Measurements from ENCODE around the gene AP4B1. TPM values are rescaled to one million over a fixed set of nuclear protein-coding genes. Genes with fewer than 3 reads are reported as not detected.
A peak's percentile ranks its signal among the peaks of the same experiment; 100 is the strongest.
"Not testable (repeated sequence)": the region's sequence is repeated elsewhere in the genome, so short reads cannot be mapped to it uniquely, and the experiment has no call there.

AP4B1 gene
- total RNA-seq, 3 donors from 2014 or later: 10.8 to 18.1 (median 14.9) TPM

DNA sequence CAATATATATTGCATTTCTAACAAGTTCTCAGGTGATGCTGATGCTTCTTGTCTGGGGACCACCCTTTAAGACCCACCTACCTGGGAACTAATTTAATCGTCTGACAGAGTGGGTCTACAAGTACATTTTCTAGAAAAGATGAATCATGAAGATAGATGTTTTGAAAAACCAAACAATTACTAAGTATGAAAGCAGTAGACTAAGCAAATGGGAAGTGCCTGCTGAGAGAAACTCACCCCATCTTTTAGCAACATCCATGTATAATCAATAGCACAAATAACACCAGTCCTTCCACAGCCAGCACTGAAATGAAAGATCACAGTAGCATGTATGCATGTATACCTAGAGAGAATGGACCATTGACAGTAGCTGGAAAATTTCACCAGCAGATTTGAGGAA is 50.4 kb downstream of the AP4B1 start:
- H3K4me1 ChIP-seq: no peaks in the 10 kb centered on the region
- H3K27ac ChIP-seq: no peak overlapping the region
- no peaks in the 10 kb centered on the region for H3K9me3 ChIP-seq
- no peak for DNase-seq (ENCODE audit: low spot score in 2 of 2)
- no peaks in the 10 kb centered on the region for H3K36me3 ChIP-seq
- intact Hi-C loops (cut with DNase I; ENCODE audit: low total_unique reads): loop anchor here (5.0 kb wide), 1 partner anchor 503 kb away; no protein-coding TSS in a partner anchor
- TF ChIP-seq, protein P1, sequence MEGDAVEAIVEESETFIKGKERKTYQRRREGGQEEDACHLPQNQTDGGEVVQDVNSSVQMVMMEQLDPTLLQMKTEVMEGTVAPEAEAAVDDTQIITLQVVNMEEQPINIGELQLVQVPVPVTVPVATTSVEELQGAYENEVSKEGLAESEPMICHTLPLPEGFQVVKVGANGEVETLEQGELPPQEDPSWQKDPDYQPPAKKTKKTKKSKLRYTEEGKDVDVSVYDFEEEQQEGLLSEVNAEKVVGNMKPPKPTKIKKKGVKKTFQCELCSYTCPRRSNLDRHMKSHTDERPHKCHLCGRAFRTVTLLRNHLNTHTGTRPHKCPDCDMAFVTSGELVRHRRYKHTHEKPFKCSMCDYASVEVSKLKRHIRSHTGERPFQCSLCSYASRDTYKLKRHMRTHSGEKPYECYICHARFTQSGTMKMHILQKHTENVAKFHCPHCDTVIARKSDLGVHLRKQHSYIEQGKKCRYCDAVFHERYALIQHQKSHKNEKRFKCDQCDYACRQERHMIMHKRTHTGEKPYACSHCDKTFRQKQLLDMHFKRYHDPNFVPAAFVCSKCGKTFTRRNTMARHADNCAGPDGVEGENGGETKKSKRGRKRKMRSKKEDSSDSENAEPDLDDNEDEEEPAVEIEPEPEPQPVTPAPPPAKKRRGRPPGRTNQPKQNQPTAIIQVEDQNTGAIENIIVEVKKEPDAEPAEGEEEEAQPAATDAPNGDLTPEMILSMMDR (IDR thresholded peaks at IDR 0.05): no peak
- TF ChIP-seq POLR2AphosphoS5 (IDR thresholded peaks at IDR 0.05) (no peak), POLR2A (IDR thresholded peaks at IDR 0.05) (no peak)
- no peak overlapping the region for H3K4me3 ChIP-seq
- no peaks in the 10 kb centered on the region for H3K27me3 ChIP-seq

DNA sequence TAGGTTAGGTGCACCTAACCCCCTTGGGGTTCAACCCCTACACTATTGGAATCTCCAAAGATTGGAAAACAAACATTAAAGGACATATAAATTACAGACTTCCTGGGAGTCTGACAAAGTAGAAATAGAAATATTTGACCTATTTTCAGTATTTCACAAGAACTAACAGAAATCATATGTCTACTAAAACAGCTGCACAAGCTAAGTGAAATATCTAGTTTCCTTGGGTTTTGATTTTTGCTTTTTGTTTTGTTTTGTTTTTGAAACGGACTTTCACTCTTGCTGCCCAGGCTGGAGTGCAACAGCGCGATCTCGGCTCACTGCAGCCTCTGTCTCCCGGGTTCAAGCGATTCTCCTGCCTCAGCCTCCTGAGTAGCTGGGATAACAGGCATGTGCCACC is 51.9 kb downstream of the AP4B1 start:
- DNase-seq (ENCODE audit: low spot score in 2 of 2); H3K4me1 ChIP-seq; H3K9me3 ChIP-seq; H3K27me3 ChIP-seq; H3K36me3 ChIP-seq: not testable (repeated sequence)
- peak overlapping the region in 1 of 2 donors; percentile 73 for H3K27ac ChIP-seq
- intact Hi-C loops (cut with DNase I; ENCODE audit: low total_unique reads): loop anchor here (5.0 kb wide), 1 partner anchor 505 kb away; no protein-coding TSS in a partner anchor
- peak overlapping the region in 2 of 3 donors; percentile 20 to 34 for H3K4me3 ChIP-seq

DNA sequence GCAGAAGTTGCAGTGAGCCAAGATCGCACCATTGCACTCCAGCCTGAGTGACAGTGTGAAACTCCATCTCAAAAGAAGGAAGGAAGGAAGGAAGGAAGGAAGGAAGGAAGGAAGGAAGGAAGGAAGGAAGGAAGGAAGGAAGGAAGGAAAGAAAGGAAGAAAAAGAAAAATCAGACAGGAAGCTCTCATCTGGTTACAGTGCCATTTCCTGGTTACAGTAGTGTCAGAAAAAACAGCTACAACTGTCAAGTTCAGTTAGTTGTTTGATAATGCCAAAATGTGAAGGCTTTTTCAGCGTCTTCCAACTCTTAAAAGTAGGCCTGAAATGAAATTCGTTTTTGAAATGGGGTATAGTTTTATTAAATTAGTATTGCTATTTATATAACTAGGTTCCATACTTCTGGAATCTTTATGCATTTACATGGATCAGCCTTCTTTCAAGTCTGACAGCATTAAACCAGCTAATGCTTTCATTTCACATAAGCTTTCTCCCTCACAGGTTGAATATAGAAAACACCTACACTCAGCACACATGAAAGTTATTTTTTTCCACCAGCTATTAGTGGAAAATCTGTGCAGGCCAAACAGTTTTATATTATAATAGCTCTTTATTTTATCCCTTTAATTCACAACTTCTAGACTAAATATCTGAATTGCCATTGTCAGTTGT is 54.3 kb downstream of the AP4B1 start:
- Histone ChIP-seq H3K27ac (no peak overlapping the region), H3K4me3 (no peak overlapping the region), H3K27me3 (no peaks in the 10 kb centered on the region), H3K9me3 (no peaks in the 10 kb centered on the region), H3K36me3 (no peaks in the 10 kb centered on the region), H3K4me1 (no peaks in the 10 kb centered on the region)
- no peak for DNase-seq (ENCODE audit: low spot score in 2 of 2)
- intact Hi-C loops (cut with DNase I; ENCODE audit: low total_unique reads): loop anchor here (5.0 kb wide), 1 partner anchor 507 kb away; no protein-coding TSS in a partner anchor
- TF ChIP-seq POLR2A (IDR thresholded peaks at IDR 0.05) (no peak), POLR2AphosphoS5 (IDR thresholded peaks at IDR 0.05) (no peak)
- TF ChIP-seq, protein P1 (IDR thresholded peaks at IDR 0.05): no peak

DNA sequence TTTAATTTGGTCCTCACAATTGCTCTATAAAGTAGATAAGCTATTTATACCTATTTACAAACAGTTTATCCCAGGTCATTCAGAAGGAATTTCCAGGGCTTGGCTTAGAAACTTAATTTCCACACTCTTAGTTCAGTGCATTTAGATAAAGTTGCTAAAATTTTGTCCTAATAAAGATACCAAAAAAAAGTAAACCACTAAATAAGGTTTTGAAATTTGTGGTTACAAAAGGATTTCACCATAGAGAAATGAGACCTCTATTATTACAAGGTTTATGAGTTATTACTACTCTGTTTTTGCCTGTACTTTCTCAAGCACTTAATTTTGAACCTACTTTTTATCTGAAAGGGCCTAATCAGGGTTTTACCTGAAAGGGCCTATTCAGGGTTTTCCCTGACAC is 55.5 kb downstream of the AP4B1 start:
- H3K4me3 ChIP-seq: no peak overlapping the region
- no peak for TF ChIP-seq POLR2AphosphoS5 (IDR thresholded peaks at IDR 0.05)
- TF ChIP-seq POLR2A (IDR thresholded peaks at IDR 0.05): no peak
- TF ChIP-seq, protein P1 (IDR thresholded peaks at IDR 0.05): no peak
- no peak overlapping the region for H3K27ac ChIP-seq
- no peaks in the 10 kb centered on the region for H3K27me3 ChIP-seq
- H3K9me3 ChIP-seq: no peaks in the 10 kb centered on the region
- no peak for DNase-seq (ENCODE audit: low spot score in 2 of 2)
- no peaks in the 10 kb centered on the region for H3K36me3 ChIP-seq
- intact Hi-C loops (cut with DNase I; ENCODE audit: low total_unique reads): no loop called here
- H3K4me1 ChIP-seq: no peaks in the 10 kb centered on the region

DNA sequence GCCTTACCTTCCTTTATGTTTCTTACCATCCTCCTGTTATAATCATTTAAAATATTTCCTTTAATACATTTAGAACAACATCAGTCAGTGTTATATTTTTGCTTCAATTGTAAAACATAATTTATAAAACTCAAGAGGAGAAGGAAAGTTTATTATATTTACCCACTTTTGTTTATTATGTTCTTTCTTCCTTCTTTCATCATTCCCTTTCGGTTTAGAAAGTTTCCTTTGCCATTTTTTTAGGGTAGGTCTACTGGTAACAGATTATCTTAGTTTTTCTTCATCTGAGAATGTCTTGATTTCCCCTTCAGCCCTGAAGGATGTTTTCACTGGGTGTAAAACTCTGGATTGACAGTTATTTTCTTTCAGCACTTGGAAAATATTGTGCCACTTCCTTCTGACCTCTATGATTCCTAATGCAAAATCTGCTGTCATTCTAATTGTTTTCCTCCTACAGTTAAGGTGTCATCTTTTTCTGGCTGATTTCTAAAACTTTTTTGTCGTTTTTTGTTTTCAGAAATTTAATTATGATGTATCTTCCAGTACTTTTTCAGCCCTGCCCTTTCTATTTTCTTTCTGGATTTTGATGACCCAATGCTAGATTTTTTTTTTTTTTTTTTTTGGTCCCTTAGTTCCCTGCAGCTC is 58.1 kb downstream of the AP4B1 start:
- Histone ChIP-seq H3K4me3 (no peak overlapping the region), H3K27ac (no peak overlapping the region), H3K36me3 (no peaks in the 10 kb centered on the region), H3K9me3 (no peaks in the 10 kb centered on the region), H3K4me1 (no peaks in the 10 kb centered on the region), H3K27me3 (no peaks in the 10 kb centered on the region)
- intact Hi-C loops (cut with DNase I; ENCODE audit: low total_unique reads): no loop called here
- no peak for DNase-seq (ENCODE audit: low spot score in 2 of 2)
- TF ChIP-seq, protein P1 (IDR thresholded peaks at IDR 0.05): no peak
- TF ChIP-seq POLR2A (IDR thresholded peaks at IDR 0.05) (no peak), POLR2AphosphoS5 (IDR thresholded peaks at IDR 0.05) (no peak)

Other genes starting within 250 kb of the AP4B1 start
- gene PHTF1, start 145.3 kb downstream of the AP4B1 start, total RNA-seq: 10 to 100 TPM; 13.8 to 18.4 (median 16.4) TPM
- gene RSBN1, start 92.3 kb downstream of the AP4B1 start, total RNA-seq: 10 to 100 TPM; 25.1 to 41.3 (median 28.2) TPM
- 1 to 10 TPM; 3.4 to 7.2 (median 3.6) TPM for gene PTPN22, start 33.1 kb downstream of the AP4B1 start, total RNA-seq
- 1 to 10 TPM in 1 of 3 donors, under 1 TPM in 2; 0.44 to 1.6 (median 0.48) TPM for gene BCL2L15, start 17.2 kb downstream of the AP4B1 start, total RNA-seq
- 1 to 10 TPM; 3.3 to 6.2 (median 3.5) TPM for gene DCLRE1B, start 527 bp upstream of the AP4B1 start, total RNA-seq
- gene HIPK1, start 24.5 kb upstream of the AP4B1 start, total RNA-seq: 10 to 100 TPM; 46.9 to 66.2 (median 57.8) TPM
- gene OLFML3, start 74.7 kb upstream of the AP4B1 start, total RNA-seq: 100 to 1,000 TPM in 1 of 3 donors, 10 to 100 TPM in 2; 46.2 to 155 (median 51.2) TPM
- under 1 TPM; under 0.01 to 0.15 (median under 0.01) TPM for gene SYT6, start 249.1 kb upstream of the AP4B1 start, total RNA-seq

All from breast epithelium (tissue), 4 donors.